Measurements from ENCODE around the gene DMKN.

DMKN gene

GRCh38 chr19:35524181-35524837 lies 10.9 kb upstream of the DMKN start:
- no peak for DNase-seq (ENCODE audit: low read depth)

DNA sequence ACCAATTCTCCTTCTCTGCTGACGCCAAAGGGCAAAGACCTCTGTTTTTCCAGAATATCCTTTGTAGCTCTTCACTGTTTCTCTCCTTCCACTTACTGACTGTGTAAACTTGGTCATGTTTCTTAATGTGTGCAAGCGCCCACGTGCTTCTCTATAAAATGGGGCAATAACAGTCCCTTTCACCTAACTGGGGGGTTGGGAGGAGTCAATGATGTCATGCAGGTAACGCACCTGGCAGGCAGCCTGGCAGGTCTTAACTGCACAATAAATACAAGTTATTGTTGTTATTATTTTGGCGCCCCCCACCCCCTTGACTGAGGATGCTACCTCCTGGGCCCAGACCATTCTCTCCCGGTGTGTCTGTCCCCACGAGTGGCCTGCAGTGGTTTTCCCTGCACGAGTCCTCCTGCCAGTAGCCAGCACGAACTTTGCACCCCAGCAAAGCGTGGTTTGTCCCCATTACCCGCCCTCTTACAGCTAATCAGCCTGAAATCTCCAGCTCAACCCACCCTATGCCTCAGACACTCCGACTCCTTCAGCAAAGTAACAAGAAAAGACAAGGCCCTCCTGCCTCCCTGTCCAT lies 9.4 kb upstream of the DMKN start:
- DNase-seq (ENCODE audit: low read depth): no peak

DNA sequence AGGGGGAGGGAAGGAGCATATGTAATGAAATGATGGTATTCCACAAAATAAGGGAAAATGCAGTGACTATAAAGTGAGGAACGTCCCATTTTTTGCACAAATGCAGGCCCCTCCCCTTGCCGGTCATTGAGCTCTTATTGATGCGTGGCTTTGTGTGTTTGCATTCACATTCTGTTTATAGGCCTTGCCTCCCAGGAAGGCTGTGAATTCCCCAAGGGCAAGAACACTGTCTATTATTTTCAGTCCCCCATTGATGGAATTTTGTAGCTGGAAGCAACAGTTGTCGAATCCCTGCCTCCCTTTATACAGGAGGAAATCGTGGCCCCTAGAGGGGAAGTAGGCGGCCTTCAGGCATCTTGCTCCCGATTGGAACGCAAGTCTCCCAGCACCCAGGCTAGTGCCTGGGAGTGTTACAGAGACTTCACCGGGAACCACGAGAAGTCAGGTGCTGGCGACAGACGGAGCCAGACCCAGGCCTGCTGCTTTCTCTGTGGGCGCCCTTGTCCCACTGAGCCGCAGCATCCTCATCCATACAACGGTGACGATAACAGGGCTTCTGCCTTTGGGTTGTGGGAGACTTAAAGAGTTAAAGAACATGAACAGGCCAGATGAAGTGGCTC lies 7.8 kb upstream of the DMKN start:
- peak; percentile 24 for DNase-seq (ENCODE audit: low read depth)

- peak; percentile 34 for DNase-seq (ENCODE audit: low read depth)
These were observed 5.8 kb upstream of the DMKN start for GRCh38 chr19:35519291-35519690.

DNA sequence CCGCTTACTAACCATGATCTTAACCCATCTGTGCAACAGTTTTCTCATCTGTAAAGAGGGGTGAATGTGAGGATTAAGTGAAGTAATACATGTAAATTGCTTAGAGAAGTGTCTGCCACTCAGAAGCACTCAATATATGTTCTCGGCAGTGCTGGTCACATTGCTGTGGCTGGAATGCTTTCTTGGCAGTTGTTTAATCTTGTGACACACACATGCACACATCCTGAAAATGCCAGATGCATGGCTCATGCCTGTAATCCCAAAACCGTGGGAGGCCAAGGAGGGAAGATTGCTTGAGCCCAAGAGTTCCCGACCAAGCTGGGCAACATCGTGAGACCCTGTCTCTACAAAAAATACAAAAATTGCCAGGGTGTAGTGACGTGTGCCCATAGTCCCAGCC lies 4.9 kb upstream of the DMKN start:
- peak; percentile 98 for DNase-seq (ENCODE audit: low read depth)

DNA sequence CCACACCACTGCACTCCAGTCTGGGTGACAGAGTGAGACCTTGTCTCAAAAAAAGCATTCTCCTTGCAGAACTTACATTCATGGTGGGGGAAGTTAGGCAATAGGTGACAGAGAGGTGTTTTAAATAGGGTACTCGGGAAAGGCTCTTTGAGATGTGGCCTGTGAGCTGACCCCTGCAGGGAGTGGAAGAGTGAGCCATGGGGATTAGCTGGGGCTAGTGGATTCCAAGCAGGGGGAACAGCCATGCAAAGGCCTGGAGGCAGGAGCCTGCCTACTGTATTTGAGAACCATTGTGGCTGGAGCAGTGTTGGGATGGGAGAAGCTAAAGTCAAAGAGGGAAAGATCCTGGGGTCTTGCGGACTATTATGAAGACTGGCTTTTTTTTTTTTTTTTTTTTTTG lies 3.9 kb upstream of the DMKN start:
- no peak for DNase-seq (ENCODE audit: low read depth)

- no peak for DNase-seq (ENCODE audit: low read depth)
These were observed 2.9 kb upstream of the DMKN start for GRCh38 chr19:35516310-35516709.

GRCh38 chr19:35514282-35514809 lies 897 bp upstream of the DMKN start:
- DNase-seq (ENCODE audit: low read depth): peak; percentile 45

DNA sequence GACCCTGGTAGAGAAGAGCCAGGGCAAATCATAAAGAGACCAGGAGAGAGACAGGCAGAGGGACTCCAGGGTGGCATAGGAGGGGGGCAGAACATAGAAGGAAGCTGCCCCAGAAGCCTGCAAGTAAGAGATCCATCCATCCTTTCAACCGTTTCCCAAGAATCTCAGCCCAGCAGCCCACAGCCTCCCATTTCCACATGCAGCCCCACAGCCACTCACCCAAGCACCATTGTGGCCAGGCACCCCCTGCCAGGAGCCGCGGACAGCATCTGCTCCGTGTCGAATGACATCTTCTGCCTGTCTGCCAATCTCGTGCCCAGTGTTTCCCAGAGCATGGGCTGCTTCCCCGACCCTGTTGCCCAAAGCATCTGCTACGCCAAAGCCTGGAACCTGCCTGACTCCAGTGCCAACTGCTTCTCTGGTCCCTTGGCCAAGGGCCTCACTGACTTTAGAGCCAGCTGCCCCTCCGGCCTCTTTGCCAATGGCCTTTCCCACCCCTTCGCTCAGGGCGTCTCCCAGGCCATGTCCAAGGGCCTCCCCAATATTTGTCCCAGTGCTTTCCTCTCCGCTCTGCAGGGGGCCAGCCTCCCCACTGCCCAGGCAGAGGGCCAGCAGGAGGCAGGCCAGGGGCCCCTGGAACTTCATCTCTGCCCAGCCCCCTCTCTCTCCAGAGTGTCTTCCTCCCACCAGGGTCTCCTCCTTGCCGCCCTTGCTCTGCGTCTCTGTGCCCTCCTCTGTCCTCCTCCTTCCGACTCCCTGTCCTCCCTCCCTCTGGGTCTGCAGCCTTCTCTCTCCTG lies 420 bp downstream of the DMKN start:
- DNase-seq (ENCODE audit: low read depth): no peak

DNA sequence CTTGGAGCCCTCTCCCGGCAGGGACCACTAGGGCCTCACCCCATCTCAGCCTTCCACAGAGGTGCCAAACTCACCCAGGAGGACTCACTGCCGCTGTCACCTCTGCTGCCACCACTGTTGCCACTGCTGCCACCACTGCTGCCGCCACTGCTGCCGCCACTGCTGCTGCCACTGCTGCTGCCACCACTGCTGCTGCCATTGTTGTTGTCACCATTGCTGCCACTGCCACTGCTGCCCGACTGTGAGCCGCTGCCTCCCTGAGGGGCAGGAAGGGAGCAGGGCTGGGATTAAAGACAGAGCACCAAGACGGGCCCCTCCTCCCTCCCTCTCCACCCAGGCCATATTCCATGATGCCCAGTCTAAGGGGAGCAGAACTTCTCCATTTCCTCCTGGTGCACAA lies 2.1 kb downstream of the DMKN start:
- no peak for DNase-seq (ENCODE audit: low read depth)

GRCh38 chr19:35510626-35510964 lies 2.9 kb downstream of the DMKN start:
- DNase-seq (ENCODE audit: low read depth): no peak

GRCh38 chr19:35509861-35510625 lies 3.4 kb downstream of the DMKN start:
- peak; percentile 56 for DNase-seq (ENCODE audit: low read depth)

DNA sequence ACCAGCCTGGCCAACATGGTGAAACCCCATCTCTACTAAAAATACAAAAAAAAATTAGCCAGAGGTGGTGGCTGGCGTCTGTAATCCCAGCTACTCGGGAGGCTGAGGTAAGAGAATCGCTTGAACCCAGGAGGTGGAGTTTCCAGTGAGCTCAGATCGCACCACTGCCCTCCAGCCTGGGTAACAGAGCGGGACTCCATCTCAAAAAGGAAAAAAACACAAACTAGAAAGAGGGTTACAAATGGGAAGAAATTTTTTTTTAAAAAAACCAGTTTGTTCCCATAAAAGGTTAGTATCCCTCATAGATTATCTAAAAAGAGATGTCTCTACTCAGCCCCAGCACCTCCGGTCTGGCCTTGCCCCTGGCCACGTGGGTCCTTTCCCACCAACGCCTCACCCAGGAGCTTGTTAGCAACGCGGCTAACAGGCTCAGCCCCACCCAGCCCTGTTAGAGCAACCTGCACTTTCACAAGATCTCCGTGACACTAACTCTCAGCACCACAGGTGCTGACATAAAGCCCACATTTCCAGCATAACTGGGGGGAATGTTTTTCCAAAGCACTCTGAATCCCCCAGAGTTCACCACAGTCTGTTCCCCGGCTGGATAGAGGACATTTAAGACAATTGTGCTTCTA lies 4.3 kb downstream of the DMKN start:
- no peak for DNase-seq (ENCODE audit: low read depth)

DNA sequence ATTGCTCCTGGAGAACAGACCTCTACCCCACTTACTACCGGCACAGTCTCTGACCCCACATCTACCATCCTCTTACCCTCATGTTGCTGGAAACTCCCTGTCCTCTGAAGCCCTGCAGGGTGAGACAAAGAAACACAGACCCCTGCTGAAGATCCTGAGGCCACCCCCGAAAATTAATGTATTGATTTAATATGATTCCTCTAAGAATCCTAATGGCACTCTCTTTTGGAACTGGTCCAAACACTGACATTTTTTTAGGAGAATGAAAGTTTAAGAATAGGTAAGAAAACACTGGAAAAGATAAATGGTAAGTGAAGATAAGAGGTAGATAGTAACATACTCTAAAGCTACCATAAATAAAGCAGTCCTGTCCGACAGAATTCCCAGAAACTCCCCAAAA lies 5.3 kb downstream of the DMKN start:
- no peak for DNase-seq (ENCODE audit: low read depth)

- DNase-seq (ENCODE audit: low read depth): no peak
These were observed 5.9 kb downstream of the DMKN start for GRCh38 chr19:35507561-35507960.

- DNase-seq (ENCODE audit: low read depth): no peak
These were observed 7.4 kb downstream of the DMKN start for GRCh38 chr19:35506011-35506410.

DNA sequence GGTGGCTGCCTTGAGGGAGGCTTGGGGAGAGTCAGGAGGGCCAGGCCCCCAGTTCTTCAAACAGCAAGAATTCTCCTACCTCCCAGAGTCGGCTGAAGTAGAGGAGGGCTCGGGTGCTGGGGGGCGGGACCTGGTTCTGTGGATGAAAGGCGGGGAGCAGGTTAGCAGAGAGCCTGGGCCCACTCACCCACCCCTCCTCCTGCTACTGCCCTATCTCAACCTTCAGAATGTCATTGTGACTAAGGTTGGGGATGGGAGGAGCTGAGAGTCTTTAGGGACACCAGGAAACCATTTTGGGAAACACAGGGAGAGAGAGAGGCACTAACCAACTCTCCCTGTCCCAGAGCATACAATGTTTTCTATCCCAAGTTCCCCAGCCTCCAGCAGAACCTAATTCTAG lies 10.7 kb downstream of the DMKN start:
- no peak for DNase-seq (ENCODE audit: low read depth)

GRCh38 chr19:35501684-35502083 lies 11.8 kb downstream of the DMKN start:
- peak; percentile 32 for DNase-seq (ENCODE audit: low read depth)

DNA sequence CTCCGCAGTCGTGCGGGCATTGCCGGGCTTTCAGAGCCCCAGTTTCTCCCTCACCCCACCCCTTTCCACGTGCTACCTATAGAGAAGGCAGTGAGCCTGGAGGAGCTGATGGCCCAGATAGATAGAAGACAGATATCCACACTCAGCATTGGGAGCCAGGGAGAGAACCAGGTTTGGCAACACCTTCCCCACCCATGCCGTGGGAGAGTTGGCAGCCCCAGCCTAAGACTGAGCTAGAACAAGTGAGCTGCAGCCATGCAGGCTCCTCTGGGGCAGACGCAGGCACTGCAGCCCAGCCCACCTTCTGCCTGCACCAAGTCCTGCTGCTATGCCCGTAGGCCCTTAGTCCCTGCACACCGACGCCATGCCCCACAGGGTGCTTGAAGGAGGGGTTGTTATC lies 12.8 kb downstream of the DMKN start:
- no peak for DNase-seq (ENCODE audit: low read depth)

GRCh38 chr19:35498984-35499527 lies 14.4 kb downstream of the DMKN start:
- no peak for DNase-seq (ENCODE audit: low read depth)

GRCh38 chr19:35498220-35498619 lies 15.2 kb downstream of the DMKN start:
- DNase-seq (ENCODE audit: low read depth): no peak
